ENCODE results near the gene AGTR1.
"Not testable (repeated sequence)": the region's sequence is repeated elsewhere in the genome, so short reads cannot be mapped to it uniquely, and the experiment has no call there.

Gene AGTR1

DNA sequence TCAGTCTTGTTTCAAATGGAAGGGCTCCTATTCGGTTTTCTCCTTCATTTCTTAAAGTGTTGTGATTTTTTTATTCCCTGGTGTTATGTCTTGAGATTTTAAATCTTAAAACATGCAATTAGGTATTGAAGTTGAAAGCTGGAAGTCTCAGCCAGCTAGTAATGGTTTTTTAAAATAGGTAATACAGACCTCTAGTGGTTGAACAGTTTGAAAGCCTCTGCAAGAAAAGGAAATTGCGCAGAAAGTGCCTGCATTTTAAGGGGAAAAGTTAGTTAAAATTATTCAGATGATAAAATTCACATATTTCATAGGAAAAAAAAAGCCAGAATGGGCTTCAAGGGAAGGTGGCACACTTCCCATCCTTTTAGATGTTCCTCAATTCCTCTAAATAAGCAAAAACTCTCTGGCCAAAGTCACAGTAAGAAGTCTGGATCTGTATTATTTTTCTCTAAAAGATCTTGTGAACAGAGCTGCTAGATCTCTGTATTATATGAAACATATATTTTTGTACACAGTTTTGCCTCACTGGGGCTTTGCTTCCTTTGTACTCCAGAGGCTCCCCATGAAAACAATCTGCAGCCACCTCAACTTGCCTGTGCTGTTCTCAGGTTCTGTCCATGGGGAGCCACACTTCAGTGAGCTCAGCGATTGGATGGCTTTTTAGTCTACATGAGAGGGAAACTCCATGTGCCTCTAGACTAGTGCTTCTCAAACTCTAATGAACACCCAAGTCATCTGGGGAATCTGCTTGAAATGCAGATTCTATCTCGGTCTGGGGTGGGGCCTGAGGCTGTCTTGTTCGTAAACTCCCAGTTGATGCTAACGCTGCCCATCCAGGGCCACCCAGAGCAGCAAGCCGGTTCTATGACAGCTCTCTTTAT, 21.5 kb downstream of the AGTR1 start:
- DNase-seq: no peak

DNA sequence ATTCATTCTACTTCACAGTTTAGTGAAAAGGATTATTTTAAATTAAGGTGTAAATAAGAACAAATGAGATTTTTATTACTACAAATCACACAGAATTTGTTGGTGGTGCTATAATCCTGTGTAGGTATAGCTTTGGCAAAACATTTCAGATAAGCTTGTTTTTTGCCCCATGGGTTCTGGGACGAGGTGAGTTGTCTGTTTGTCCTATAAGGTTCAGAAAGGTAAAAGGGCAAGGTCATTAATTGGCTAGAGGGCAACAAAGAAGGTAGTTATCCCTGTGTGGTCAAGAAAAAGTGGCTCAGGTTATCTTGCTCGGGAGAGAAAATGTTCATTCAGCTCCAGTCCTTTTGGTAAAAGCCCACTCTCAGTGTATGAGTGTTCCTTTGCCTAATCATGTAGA, 23.2 kb downstream of the AGTR1 start:
- DNase-seq: no peak

DNA sequence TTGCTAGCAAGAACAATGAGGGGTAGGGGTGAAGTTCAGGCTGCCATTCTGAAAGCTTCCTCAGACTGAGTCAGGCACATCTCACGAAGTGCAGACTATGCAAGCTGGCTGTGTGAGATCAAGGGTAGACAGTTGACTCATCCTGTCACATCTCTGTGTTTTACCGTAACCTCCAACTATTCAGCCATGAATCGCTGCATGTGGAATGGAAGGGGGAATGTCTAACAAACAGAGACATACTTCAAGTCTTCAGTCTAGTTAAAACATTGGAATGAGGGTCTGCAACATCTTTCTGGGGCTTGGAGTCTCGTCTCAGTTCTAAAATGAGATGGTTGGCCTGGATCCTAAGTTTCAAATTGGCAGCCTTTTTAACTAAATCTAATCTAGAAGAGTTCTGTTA, 25.9 kb downstream of the AGTR1 start:
- DNase-seq: no peak

DNA sequence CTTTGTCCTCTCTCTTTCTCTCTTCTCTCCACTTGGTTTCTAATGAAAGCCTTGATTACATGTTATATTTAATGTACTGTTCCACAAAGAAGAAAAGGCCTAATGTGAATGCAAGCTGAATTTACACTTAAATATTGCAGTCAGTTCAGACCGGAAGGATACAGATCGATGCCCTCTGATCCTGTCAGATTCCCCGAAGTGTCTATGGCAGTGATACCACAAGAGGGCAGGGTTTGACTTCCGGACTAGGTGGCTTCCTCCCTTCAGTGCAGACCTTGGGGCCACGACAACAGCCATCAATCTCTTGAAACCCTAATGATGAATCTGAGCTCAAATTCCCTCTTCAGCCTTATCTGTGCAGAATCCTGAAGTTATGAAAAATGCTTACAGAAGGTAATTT, 29.5 kb downstream of the AGTR1 start:
- DNase-seq: peak; percentile 39

DNA sequence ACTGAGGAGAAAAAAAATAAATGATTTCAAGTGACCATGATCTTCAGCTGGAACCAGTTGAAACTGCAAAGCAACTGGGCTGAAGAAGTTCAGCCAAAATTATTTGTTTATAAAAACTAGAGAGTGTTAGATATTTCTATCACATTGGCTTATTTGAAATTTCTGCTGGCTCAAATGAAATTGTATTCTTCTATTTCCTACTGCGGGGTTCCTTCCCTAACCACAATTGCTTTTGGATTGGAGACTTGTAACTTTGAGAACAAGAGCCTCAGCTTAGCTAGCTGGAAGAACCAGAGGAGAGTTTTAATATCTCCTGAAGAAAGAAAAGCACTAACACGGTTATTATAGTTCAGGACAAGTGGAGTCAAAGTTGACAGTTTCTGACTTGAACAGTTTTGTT, 31.1 kb downstream of the AGTR1 start:
- DNase-seq: no peak

DNA sequence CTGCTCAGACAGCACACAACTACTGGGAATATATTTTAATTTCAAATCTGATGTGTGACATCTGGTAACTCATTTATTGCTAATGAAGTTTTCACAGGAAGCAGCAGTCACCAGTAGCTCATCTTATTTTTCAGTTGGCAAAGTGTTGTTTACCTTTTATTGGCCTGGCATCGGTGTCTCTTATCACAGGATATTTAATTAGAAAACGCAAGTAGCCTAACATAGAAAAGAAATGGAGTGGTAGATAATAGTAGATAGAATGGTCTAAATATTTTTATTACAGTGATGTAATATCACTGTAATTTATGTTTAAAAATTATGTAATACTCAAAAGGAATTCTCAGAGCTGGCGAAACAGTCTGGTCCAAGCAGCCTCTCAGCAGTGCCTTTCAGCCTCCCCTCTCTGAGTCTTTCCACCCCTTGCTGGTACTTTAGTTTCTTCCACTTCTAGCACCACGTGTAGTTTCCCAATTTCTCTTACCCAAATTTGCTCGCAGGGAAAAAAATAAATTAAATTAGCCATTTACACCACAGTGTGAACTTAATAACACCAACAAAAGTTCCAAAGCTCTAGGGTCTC, 31.9 kb downstream of the AGTR1 start:
- no peak for DNase-seq

DNA sequence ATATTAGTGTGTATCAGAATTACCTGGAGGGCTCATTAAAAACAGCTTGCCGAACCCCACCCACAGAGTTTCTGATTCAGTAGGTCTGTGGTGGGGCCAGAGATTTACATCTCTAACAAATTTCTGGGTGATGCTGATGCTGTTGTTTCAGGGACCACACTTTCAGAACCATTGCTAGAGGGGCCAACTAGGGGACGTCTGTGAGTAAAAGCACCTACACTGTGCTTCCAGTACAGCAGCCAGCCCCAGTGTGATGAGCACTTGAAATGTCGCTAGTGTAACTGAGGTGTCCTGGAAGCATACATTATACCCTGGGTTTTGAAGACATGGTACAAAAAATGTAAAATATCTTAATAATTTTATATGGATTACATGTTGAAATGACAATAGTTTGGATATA, 33.0 kb downstream of the AGTR1 start:
- DNase-seq: no peak

DNA sequence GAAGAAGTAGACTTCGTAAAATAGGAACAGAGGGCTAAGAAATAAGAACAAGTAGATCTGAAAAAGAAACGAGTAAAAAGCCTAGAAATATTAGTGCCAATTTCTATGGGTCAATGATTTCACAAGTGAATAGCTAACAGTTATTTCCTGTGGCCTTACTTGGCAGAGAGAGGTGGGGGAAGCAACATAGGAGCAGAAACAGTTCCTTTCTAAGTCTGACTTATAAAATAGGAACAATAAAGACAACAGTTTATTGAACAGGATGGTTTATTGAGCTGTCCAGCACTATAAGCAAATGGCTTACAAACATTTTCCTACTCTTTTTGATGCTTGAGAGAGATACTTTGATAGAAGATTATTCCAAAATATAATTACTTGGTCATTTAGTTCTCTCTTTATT, 37.9 kb downstream of the AGTR1 start:
- DNase-seq: no peak

DNA sequence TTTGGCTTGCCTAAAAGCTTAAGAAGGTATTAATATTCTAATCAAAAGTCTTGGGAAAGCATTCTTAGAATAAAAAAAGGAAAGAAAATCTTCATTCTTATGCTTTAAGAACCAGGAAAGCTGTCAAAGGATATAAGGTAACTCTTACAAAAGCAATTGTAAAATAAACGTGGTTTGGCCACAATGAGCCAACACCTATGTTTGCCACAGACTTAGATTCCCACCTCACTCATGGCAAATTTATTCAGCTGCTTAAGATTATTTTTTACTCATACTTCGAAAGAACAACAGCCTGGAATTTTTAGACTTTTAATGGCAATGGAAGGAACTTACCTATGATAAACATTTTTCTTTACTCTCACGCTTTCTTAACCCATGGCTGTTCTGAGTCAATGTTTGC, 38.4 kb downstream of the AGTR1 start:
- no peak for DNase-seq

DNA sequence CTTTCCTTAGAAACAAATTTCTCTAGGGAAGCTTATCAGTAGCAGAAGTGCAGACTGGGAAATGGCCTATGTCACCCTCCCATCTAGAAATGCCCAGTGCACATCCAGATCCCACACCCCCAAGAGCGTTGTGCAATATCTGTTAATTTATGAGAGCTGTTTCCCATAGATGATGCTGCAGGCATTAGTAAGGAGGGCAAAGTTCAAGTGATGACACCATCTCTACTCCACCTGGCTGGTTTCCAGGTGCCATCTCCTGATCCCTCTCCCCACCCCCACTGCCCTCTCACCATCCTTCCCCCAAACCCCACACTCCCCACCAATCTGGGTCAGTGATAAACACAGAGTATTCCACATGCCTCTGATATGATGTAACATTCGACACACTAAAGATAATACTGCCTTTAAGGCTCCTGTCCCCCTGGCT, 39.4 kb downstream of the AGTR1 start:
- DNase-seq: no peak

DNA sequence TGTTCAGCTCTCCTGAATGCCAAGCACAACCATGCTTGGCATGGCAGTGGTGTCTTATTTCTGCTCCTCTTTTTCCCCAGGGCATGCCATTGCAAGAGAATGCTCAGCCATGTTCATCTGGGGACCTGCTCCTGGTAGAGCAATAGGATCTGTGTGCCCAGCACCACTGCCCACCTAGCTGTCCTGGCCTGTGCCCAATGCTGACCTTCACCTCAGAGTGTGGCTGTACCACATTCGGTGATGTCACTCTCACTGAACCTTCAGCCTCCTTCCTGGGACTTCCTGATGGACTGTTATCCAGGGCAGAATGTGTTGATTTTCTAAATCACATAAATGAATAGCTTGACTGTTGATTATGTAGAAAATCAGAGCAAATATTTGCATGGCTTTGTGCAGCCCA, 42.0 kb downstream of the AGTR1 start:
- no peak for DNase-seq

DNA sequence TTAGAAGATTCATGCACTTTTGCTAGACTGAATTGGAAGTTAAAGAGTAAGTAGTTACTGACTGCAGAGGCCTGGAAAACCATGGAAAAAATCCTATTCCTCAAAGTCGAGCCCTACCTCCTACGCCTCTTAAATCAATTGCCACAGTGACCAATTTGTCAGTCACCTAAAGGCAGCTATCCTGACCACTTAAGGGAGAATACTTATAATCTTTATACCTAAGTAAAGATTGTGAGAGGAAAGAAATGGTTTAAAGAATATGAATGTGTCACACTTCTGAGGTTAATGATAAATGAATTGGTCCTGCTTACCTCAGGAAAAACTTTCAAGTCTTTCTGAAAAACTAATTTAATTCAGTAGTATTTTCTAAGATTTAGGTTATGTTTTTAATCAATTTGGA, 42.6 kb downstream of the AGTR1 start:
- DNase-seq: no peak

DNA sequence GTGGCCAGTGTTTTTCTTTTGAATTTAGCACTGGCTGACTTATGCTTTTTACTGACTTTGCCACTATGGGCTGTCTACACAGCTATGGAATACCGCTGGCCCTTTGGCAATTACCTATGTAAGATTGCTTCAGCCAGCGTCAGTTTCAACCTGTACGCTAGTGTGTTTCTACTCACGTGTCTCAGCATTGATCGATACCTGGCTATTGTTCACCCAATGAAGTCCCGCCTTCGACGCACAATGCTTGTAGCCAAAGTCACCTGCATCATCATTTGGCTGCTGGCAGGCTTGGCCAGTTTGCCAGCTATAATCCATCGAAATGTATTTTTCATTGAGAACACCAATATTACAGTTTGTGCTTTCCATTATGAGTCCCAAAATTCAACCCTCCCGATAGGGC, 43.5 kb downstream of the AGTR1 start:
- no peak for DNase-seq

DNA sequence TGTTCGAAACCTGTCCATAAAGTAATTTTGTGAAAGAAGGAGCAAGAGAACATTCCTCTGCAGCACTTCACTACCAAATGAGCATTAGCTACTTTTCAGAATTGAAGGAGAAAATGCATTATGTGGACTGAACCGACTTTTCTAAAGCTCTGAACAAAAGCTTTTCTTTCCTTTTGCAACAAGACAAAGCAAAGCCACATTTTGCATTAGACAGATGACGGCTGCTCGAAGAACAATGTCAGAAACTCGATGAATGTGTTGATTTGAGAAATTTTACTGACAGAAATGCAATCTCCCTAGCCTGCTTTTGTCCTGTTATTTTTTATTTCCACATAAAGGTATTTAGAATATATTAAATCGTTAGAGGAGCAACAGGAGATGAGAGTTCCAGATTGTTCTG, 44.4 kb downstream of the AGTR1 start:
- no peak for DNase-seq

DNA sequence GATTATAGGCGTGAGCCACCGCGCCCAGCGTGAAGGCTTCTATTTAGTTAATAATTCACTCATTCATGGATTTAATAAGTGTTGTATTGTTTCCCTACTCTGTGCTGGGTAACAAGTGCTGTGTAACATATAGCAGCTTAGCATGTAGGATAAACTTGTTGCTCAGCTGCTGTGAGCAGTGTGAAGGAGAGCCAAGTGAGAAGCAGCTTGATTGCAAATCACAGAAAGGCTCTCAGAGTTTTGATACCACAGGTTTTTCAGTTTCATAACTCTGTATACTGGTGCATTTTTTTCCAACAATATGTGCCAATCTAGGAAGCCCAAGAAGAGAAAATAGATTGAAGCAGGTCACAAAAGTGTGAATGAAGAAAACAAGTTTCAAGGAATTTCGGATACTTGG, 48.4 kb downstream of the AGTR1 start:
- no peak for DNase-seq

DNA sequence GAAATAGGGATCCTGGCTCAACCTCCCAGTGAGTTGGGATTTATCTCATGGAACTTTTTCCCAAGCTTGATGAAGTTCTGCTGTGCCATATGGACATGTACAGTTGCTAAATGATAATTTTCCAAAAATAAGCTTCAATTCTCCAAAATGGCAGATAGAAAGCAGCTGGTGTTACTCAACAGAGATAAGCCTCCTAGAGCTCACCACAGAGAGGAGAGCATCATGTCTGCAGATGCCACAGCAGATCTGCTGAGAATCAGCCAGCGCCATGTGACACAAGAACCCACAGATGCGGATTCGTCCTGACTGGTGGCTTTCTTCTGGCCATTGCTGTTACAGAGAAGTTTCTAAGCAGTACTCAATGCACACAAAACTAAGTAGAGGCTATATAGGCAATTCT, 50.6 kb downstream of the AGTR1 start:
- no peak for DNase-seq

DNA sequence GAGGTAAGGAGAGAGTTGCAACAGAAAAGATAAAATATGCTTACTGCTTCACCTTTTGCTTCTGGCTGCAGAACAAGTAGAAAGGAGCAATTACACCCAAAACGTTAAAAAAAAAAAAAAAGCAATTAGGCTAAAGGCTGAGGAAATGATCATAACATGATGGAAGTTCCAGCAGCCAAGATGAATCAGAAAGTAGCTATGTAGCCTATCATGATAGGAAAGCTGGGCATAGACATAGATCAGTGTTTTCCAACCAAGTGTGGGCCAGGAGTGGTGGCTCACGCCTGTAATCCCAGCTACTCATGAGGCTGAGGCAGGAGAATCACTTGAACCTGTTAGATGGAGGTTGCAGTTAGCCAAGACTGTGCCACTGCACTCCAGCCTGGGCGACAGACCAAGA, 52.6 kb downstream of the AGTR1 start:
- no peak for DNase-seq

DNA sequence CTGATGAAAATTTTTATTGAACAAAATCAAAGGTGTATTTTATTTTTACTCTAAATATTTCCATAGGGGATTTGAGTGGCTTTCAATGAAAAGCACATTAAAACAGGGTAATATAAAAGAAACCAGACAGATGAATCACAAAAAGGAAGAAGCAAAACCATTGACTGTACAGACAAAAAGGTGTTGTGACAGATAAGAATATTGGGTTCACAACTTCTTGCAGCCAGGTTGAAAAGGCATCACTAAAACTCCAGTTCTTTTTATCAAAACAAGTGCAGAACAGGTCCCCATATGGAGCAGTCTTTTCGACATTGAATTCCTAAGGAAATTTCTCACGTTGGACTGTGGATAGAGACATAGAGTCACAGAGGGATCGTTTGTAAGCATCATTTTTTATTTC, 53.8 kb downstream of the AGTR1 start:
- DNase-seq: no peak

DNA sequence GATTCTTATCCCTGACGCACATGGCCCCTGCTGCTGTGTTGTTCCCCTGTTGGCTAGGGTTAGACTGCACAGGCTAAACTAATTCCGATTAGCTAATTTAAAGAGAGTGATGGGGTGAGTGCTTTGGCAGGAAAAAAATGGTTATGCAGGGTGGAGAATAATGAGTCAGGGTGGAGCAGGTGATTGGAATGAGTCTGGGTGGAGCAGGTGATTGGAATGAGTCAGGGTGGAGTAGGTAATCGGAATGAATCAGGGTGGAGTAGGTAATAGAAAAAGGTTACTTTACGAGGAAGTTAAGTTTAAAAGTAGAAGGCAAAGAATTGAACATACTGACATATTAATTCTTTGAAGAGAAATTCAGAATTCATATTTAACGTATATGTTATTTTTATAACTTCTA, 55.7 kb downstream of the AGTR1 start:
- DNase-seq: not testable (repeated sequence)

DNA sequence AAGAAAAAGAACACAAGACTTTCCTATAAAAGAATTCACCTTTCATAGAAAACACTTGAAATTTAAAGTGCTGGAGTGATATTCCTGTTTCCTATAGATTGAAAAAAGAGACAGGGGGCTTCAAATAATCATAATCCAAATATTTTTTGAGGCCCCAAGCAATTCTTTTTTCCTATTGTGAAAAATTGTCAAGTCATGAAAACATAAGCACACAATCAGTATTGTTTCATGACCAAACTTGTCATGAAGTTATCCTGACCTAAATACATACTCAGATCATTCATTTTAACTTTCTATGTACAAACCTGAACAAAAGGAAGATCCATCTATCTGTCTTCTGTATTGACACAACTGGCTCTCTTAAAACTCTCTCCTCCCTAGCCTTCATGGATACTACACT, 57.9 kb downstream of the AGTR1 start:
- no peak for DNase-seq

DNA sequence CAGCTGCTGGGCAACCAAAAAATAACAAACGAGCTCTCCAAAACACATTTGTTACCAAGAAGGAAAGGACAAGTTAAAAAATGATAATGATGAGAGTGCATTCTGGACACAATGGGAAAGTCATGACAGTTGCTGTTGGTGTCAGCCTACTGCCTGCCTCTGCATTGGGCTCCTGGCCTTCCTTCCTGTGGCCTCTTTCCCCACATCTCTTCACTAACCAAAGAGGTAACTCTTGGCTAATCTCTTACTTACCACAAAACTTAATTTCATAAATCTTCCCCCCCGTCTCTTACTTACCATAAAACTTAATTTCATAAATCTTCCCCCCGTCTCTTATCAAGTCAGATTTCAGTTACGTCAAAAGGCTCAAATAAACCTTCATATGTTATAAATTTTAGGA, 58.6 kb downstream of the AGTR1 start:
- no peak for DNase-seq

DNA sequence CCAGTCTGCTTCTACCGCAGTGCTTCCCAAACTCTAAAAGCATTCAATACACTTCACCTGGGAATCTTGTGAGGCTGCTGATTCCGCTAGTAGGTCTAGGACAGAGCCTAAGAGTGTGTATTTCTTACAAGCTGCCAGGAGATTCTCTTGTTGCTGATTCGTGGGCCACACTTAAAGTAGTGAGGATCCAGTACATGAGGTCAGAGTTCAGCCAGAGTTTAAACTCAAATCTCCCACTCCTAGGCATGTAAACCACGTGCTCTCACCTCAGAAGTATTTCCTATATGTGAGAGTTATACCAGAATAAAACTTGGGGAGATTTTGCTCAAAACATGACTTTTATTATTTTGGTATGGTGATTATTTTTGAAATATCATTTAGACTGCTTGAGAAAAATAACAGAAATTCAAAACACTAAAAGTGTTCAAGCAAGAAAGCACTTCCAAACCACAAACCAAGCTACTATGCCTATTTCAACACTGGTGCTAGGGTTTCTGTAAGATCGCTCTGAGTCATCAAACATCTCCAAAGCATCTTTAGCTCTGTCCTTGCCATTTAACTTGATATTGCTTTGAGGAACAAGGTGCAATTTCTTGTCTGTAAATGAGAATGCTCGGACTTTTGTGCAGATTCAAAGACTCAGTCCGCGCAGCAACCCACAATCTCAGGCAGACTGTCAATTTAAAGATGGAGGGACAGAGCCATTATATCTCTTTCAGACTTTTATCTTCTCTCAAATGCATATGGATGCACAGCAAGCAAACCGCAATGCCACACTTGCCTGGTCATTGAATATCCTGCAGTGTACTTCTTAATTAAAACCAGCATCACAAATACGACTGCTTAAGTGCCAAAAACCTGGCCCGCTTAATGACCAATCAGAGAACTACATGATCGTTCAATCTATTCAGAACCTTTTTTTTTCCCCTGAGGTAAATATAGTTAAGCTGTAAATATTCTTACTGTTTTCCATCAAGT, 59.8 kb downstream of the AGTR1 start:
- no peak for DNase-seq

DNA sequence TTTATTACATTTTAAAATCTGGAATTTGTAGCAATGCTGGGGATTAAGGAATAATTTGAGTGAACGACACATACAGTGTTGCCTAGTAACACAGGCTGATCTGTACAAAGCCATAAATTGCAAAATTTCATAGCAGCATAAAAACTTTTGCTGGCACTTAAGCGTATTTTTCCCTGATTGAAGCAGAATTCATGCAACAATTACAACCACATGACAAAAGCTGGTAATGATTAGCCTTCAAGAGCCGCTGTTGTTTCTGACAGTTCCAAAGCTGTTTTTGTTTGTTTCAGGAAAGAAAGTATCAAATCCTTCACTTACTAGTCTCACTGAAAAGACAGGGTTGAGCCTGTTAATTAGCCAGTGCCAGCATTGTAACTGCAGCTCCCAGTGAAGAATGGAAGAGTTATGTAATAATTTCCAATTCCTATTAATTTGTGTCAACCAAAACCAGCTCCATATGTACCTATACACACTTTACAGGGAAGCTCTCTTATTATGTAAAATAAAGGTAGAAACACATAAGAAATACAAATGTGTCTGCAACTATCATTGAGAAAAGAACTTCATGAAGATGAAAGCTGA, 60.7 kb downstream of the AGTR1 start:
- DNase-seq: no peak

Measured in NCI-H69 (cell line).